Measurements from ENCODE around the gene HIVEP2.

HIVEP2 gene

DNA sequence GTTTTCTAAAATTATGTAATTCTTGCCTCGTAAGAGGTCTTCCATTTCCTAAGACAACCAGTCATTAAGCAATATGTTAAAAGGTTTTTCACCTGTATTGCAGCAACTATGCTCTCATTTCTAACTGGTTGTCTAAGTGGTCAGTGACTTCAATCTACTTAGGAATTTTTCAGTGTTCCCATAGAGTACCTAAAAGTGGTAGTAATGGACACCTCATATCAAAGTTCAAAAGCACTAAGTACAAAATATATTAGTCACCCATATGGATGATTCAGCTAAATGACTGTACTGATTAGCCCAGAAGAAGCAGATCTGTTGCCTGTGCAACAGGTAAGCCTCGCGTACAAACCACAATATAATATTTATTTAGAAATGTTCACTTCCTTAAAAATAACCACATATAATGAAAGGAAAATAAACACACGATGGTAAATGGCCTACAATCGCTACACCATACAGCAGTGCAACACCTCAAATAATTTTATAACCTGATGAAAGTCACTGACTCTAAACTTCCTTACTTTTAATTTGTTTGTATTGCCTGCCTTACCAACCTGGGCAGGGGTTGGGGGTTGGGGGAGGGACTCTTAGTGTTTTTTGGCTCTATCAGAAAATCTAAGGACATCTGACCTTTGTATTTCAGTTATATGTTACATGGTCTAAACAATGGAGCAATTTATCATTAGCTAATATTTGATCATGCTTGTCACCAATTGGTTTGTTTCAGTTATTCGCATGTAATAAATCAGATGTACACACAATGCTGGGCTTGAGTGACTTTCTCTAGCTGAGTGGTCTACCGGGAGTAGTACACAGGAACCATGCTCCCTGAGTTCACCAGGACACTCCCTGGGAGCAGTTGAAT is 105.9 kb downstream of the HIVEP2 start:
- DNase-seq = no peak

DNA sequence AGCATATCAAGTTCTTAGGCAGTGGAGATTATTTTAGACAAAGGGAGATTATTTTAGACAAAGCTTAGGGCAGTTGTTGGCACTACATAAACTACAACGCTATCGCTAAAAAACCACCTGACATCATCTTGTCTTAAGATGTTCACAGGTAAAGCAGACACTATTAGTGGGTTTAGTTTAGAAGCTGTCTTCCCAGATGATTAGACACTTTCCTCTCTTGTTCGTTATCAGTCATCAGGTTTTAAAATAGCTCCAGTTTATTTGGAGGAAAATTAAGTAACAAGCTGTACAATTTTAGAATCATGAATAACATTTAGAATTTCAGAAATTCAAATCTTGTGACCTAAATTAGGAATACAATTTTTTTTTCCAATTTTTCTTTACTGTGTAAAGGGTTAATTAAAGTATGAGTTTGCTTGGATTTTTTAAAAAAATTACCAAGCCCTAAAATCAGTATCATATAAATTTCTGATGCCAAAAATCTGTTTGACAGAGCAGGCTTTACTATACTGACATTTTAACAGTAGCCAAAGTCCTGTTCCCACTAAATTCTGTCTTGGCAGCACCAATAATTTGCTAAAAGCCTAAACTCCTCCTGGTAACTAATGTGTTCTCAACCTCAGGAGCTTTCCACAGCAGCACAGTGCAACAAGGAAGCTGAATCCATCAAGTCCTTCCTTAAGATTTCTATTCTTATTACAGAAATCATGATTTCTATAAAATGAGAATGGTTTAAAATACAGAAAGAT is 109.0 kb downstream of the HIVEP2 start:
- DNase-seq = no peak

DNA sequence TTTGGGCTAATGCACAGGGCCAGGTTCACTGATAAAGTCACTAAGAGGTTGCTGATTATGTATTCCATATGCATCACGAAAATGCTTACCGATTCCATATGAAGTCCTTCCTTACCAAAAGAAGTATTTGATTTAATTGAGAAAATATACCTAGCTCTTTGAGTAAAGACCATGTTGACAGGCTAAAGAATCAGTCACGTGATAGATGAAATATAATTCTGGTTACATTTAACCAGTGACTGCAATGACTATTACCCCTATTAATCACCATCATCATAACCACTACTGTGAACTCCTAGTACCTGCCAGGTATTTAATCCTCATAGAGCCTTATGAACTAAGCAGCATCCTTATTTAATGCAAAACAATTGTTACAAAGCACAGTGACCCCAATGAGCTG is 110.1 kb downstream of the HIVEP2 start:
- DNase-seq = no peak

DNA sequence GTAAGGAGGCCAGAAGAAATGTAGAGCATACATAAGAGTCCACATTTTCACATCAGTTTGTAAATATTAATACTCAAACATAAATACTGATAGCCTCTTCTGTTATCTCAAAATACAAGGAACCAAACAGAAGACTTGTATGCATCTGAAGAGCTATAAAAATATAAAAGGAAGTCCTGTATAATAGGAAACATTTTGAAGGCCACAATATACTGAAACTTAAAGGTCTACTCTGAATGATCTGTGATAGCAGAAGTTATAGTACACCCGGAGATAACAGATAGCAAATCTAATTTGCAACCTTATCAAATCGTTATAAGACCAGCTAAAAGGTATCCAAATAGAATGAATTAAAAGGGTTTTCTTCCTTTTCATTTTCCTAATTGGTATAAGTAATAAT is 111.2 kb downstream of the HIVEP2 start:
- DNase-seq = no peak

DNA sequence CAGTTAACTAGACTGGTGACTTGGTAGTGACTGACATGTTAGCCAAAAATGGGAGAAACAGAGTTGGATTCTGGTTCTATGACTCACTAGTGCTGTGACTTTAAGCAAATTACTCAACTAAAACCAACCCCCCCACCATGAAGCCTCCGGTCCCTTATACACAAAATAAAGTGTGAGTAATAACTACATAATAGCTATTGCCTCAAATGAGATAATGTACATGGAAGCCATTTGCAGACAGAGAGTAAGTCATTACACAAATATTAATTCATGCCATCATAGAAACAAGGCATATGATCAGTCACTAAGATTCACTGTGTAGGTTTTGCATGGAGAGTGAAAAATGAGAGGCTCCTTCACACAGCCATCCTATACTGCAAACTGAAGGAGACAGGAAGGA is 111.9 kb downstream of the HIVEP2 start:
- DNase-seq = no peak

DNA sequence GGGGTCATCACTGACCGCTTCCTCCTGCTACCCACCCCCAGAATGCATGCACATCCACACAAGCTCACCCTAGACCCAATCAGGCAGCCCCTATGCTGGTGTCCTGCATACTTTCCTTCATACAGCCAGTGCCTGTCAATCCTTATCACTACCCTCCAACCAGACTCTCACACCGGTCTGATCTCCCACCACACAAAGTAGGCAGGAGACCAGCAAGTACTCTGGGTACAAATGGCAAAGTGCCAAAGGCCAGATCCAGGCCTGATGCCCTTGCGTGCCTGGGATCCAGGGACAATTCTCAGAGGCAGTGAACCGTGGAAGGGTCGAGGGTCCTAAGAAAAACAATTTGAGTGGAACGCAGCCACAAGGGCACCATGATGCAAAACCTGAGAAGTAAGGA is 114.2 kb downstream of the HIVEP2 start:
- no peak for DNase-seq

DNA sequence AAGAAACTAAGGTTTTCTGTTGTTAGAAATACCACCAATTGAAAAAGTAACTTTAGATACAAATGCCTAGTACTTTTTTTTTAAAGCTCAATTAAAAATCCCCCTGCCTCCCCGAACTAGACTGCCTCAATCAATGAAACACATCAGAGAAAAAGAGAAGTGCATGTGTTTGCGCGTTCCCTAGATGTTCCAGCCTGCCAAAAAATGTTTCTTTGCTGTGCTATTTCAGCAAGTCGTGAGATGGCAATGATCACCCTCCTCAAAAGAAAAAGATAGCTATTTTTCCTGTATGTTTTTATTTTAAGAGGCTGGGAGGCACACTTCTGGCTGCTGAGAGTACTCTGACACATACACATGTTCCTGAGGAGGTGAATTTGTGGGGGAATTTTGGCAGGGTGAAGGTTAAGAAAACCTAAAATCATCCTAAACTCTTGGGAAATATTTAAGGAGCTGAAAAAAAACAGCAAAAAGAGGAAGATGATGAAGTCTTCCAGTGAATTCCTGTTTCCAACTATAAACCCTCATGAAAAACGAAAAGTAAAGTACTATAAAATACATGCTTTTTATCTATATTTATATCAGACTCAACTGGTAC is 114.8 kb downstream of the HIVEP2 start:
- no peak for DNase-seq

DNA sequence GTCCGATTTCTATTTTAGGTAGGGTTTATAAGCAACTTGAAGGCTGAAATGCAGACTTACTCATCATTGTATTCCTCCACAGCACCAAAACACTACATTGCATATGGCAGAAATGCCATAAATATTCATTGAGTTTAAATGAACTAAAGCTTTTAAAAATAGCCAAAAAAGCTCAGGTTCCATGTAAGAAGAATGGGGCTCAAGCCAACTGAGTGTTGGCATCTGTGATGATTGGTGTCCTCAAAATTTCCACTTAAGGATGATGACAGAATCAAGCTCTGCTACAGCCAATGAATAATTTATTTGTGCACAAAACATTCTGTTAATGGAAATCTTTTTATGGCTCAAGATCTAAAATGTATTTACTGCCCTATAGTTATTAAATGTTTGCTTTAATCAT is 115.4 kb downstream of the HIVEP2 start:
- DNase-seq = no peak

DNA sequence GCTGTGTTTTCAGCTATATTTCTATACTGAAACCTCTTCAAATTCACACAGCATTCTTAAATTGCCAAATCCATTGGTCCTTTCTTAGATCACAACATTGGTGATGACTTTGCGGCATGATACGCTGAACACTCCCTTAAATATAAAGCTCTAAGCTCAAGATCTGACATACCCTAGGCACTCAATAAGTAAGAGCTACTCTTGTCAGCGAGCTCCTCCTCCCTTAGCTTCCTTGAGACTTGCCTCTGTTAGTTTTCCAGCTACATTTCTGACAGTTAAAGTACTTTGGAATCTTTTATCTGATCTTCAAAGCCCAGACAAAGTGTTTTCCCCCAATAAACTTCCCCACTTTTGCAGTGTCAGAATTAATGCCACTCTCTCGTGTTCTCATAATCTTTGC is 117.0 kb downstream of the HIVEP2 start:
- DNase-seq = no peak

DNA sequence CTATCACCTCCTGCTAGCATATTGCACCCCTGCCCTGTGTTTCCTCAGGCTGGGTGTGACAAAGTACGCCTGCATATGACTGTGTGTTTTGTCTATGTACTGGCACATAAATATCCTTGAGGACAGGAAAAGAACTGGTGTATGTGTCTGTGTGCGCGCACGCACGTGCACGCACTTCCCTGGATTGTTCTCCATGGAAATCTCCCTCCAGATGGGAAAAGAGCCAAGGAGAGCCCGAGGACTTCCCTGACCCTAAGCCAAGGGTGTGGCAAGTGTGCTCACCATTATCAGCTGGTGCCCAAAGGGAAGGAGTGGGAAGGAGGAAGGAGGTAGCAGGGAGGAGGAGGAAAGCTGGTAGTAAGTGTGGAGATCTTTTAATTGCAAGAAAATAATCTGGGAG is 117.6 kb downstream of the HIVEP2 start:
- no peak for DNase-seq

DNA sequence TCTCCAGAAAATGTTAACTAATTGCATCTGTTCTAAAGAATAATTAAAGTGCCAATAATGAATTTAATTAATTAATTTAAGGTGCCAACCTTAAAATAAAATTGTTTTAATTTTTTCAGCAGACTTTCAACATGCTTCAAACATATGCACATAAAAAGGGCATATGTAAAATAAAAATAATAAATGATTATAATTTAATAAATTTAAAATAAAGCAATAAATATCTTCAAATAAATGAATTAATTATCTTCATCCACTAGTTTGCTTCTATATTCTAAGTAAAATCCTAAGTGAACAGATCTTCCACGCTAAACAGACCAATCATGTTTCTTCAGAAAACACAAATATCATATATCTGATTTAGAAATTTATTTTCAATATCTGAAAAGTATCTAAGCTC is 119.2 kb downstream of the HIVEP2 start:
- no peak for DNase-seq

DNA sequence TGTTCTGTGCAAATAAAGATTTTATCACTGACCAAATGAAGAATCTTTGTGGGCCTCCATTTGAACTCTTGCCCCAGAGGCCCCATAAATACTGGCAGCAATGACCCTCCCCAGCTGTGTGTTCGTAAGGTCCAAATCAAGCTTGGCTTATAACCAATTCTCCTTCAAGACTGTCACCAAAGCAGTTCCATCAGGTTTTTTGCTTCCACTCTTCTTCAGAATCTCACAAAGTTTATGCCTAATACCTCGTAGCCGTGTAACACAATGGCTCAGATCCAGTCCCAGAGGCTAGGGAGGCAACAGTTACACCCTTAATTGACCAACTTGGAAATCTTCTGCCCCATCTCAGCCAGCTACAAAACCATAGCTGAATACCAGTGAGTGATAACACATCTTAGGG is 120.5 kb downstream of the HIVEP2 start:
- DNase-seq = no peak

DNA sequence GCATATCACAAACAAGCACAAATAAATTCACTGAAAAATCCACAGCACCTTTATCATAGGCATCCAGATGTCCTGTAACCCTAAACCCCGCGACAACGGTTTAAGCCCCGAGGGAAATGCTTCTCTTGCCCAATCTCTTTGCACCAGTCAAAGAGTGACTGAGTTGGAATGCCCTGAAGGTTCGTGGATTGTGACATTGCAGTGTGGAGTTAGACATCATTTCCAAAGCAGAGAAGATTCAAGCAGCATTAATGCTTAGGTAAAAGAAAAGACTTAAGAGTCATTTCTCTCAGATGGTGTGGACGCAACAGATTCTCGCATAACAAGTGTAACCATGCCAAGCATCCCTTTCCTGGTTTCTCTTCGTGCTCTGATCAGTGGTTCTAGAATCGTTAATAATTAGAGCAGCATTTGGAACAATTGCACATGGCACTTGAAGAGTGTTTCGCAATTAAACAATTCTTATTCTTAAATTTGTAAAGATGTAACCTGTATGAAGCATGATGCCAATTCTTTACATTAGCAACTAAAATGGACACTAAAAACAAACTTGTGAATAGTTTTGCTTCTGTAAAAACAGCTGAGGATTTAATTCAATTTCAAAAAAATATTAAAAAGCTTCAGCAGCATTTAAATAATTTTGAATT is 121.6 kb downstream of the HIVEP2 start:
- DNase-seq = no peak

DNA sequence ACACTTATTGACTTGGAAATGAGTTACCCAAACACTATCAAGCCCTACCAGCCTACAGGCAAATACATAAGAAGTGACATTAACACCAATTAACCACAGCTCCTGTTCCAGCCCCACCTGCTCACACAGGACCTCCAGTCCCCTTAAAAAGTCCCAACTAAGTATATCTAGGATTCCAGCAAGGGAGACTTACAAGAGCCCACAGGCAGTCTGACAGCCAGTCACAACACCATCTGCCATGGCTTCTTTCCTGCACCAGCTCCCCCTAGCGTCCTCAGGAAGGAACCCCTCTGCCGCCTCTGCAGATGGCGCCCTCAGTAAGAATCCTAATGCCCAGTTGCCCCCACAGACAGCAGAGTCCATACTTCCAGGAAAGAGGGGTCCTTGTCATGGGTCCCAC is 122.1 kb downstream of the HIVEP2 start:
- DNase-seq = no peak

DNA sequence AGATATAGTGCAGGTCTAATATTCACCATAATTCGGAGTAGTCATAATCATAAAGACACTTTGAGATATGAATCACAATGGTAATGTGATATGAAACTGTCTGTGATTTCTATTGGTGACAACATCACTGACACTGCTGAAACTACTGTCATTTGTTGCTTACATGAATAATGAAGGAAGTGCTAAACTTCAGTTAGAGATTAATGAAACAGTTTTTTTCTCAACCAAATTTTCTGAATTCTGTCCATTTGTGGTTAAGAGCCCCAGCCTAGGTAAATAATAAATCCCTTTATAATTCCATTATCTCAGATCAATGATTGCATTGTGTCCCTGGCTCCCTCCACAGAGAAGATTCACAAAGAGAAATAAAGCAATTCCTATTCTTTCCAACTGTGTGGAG is 122.6 kb downstream of the HIVEP2 start:
- no peak for DNase-seq

DNA sequence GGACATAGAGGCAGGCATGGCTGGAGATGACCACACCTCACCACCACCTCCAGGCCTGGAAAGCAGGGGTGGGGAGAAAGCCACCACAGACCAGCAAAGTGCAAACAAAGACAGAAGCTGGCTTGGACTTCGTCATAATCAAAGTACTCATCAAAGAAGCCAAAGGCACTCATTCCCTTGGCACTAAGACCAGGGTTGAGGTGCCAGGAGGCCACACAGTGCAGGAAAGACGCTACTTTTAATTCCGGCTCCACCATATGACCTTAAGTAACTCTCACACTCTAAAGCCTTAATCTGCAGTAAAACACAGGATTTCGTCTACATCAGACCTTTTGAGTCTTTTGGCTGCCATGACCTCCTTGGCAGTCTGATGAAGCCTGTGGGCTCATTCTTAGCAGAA is 123.1 kb downstream of the HIVEP2 start:
- DNase-seq = no peak

DNA sequence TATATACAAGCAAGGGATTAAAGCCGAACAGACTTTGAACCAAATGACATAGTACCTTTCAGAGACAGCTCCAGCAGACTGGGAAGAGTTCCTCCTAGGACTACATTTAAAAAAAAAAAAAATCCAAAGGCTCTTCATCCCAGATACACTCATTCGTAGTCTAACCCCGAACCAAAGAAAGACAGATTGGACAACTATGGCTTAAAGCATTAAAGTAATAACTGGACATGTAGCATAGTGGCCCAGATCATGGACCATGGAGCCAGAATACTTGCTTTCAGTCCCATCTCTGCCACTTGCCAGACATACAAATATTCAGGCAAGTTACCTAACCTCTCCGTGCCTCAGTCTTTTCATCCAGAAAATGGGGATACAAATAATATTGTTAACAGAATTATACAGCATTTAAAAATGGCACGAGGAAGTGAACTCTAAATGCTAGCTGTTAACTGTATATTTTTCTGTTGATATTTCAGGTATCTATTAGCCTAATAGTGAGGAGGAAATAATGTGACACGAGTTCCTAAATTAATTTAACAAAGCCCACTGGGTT is 123.7 kb downstream of the HIVEP2 start:
- DNase-seq = no peak

DNA sequence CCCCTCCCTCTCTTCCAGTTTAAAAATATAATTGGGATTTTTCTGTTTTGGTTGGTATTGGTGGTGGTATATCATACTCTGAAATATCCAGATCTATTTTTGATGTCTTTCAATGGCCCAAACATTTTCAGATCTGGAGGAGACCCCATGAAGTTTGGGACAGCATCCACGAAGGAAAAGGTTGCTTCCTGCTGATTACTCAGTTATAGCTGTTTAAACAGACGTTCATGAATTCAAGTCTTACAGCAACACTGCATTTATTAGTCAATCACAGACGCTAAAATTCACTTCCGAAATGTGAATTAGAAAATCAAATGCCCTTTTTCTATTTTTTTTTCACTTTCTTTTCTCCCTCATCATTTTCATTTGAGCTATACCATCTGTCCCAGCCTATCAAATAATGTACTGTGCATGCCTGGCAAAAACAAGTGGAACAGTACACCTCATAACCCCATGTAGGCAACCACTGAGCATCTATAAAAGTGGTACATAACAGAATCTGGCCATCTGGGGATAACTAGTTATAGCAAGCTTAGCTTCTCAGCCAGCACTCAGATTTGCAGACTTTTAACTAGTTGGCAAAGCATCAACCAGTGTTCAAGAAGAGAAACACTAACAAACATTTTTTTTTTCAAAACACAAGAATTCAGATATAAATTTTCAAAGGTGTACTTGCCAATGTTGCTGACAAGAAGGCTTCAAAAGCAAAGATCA is 124.5 kb downstream of the HIVEP2 start:
- DNase-seq = no peak

DNA sequence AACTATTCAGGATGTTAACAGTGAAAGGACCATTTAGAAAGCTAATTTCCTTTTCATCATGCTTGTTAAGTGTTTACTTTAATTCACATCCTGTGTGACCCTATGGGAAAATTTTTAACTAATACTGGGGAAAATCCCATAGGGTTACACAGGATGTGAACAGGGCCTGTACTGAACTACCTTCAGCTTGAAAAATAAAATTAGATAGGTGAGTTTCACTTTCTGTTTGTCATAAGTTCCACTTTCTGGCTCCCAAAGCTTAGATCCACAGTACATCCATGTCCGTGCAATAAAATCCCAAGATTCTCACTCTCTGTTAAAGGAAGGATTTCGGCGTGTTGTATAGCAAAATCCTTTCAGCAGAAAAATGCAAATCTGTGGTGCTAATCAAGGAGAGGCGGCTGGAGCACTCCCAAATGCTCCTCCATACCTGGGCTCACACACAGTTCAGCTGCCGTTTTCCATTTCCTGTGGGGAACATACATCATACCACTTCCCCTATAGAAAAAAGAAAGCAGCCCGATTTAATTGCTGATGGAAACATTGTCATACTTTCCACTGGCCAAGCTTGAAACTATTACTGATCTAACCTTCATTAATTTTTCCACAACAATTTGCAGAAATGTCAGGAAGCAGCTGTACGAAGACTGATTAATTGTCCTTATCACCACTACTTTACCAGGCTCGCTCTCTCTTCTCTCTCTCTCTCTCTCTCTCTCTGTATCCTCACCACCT is 125.2 kb downstream of the HIVEP2 start:
- DNase-seq = peak; percentile 31

DNA sequence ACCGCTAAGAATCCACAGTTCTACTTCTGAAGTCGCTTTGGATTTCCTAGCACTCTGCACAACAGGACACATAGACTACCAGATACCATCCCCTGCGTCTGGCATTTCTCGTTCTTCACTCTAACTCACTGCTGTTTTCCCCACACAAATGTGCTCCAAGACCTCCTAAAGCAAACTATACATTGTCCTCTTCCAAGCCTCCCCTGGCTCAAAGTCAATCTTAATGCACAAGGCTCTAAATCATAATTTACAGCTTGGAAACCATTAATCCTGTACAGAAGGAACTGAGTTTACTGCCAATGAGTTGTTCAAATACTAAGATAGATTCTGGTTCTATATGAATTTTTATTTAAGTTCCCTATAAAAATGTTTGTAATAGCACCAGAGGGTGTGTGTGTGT is 128.5 kb downstream of the HIVEP2 start:
- no peak for DNase-seq

DNA sequence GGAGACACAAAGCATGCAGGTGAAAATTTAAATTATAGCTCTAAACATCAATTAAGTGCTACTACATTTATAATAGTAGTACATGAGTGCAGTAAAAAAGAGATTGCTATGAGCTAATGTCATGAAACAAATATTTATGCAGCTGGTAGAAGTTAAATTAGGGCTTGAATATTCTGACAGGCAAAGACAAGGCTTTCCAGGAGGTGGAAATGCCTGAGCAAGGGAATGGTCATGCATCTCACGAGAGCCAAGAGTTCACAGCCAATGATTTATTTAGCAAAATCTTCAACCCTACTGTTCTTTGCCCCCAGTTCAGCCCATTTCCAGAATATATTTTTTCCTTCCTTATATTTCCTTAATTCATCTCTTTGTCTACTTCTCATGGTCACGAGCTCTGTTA is 128.9 kb downstream of the HIVEP2 start:
- DNase-seq = no peak

DNA sequence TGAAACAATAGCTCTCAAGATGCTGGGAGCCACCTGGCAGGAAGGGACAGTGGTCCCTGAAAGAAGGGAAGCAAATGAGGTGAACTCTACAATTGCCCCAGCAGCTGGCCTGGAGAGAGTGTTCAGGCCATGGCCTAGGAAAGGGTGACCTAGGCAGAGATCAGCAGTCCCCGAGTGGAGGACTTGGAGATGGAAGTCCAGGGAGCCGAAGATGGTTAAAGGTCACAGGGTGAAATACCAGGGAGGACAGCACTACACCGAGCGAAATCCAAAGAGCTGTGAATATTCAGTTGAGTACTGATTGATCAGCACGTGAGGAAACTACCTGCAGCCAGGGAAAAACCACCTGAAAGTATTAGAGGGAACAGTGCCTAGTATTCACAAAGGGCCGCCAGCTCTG is 133.1 kb downstream of the HIVEP2 start:
- DNase-seq = no peak

Data from NK-92 treated with Interleukin-12 subunit alpha and Interleukin-12 subunit beta, amount 100 ng/mL, for 24 hours (cell line).